ENCODE results near the gene ADO.
"Not testable (repeated sequence)": the region's sequence is repeated elsewhere in the genome, so short reads cannot be mapped to it uniquely, and the experiment has no call there.

The ADO gene

GRCh38 chr10:62804356-62805230 lies at the start of gene ADO:
Gene ADO, plus strand, starts transcription at chr10:62804720. Its CDS starts 340 bp downstream, at chr10:62805060.
- DNase-seq (ENCODE audit: low read depth) = peak; percentile 83

- DNase-seq (ENCODE audit: low read depth) = no peak
Observed at GRCh38 chr10:62754963-62755362, 49.6 kb upstream of the ADO start.

- DNase-seq (ENCODE audit: low read depth) = no peak
Observed at GRCh38 chr10:62755662-62756653, 48.6 kb upstream of the ADO start.

- DNase-seq (ENCODE audit: low read depth) = no peak
Observed at GRCh38 chr10:62759599-62760175, 44.8 kb upstream of the ADO start.

DNA sequence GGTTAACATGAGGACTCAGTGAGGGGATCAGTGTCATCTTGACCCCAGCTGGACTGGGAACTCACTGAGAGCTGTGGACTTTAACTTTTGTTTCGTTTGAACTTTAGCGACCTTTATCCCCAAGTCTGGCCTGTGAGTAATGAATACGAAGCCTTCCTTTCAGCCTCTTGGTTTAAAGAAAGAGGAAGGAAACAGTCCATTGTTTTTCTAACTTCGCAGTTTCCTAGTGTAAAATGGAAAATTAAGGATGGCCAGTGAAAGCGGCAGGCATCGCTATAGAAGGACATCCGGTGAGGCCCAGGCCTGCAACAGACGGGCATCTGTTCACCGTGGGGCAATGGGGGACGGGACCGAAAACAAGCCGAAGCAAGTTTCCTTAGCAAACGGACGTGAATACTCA lies 44.1 kb upstream of the ADO start:
- no peak for DNase-seq (ENCODE audit: low read depth)

DNA sequence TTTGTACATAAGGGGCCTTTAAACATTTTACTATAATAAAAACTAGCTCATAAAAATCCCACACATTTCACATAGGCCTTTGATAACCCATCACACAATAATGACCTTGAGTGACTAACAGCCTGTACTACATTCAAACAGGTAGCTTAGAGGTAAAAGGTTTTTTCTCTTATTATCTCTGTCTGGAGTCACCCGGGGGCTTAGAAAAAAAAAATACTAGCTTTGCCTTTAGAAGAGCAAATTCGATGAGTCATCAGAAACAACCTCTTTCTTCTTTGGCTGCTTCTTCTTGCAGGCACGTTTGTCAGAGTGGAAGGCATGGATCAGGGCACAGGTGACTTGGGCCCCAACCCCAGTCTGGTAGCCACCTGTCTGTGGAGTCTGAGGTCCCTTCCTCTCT lies 43.4 kb upstream of the ADO start:
- peak; percentile 16 for DNase-seq (ENCODE audit: low read depth)

DNA sequence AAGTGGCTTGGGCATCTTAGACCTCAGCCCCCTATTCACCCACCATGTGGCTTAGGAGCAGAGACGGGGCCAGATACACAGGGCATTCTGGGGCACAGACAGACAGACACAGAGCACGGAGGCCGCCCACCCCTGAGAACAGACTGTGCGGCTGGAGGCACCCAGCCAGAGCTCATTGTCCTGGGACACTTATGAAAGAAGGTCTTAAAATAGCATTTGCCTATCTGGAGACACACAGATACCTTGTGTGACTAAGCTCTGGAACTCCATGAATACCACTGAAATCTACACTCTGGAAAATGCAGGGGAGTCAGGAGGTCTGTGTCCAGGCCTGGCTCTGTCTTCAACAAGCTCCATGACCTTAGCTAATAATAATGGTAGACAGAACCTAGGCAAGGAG lies 41.4 kb upstream of the ADO start:
- no peak for DNase-seq (ENCODE audit: low read depth)

GRCh38 chr10:62764011-62764410 lies 40.5 kb upstream of the ADO start:
- DNase-seq (ENCODE audit: low read depth) = no peak

DNA sequence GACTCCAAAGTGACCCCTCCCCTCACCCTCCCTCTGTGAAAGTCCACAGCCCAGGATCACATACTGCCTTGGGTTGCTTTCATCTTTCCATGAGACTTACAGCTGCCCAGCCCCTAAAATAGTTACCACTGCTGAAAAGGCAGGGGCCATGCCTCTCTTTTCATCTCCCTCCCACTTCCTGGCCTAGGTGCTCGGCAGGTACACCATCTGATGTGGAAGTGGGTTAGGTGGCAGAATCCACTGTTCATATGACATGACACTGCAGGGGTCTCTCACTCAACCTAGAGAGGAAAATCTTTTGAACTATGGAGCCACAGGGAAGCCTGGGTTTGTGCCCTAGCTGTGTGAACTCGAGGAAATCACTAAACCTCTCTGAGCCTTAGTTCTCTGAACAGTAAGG lies 38.8 kb upstream of the ADO start:
- DNase-seq (ENCODE audit: low read depth) = no peak

DNA sequence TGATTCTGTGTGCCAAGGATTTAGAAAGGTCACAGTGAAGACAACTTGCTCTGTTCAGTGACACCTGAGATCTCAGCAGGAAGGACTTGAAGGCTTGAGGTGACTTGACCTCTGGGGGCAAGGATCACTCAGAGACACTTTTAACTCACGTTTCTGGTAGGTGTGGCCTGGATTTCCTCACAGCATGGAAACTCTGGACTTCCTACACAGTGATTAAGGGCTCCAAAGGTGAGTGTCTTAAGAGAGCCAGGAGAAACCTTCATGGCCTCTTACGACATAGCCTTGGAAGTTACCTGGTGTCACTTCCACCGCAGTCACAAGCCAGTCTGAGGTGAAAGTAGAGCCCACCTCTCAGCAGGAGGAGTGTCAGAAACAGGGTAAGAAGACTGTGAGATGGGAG lies 38.1 kb upstream of the ADO start:
- DNase-seq (ENCODE audit: low read depth) = no peak

- DNase-seq (ENCODE audit: low read depth) = no peak
Observed at GRCh38 chr10:62769574-62770242, 34.8 kb upstream of the ADO start.

DNA sequence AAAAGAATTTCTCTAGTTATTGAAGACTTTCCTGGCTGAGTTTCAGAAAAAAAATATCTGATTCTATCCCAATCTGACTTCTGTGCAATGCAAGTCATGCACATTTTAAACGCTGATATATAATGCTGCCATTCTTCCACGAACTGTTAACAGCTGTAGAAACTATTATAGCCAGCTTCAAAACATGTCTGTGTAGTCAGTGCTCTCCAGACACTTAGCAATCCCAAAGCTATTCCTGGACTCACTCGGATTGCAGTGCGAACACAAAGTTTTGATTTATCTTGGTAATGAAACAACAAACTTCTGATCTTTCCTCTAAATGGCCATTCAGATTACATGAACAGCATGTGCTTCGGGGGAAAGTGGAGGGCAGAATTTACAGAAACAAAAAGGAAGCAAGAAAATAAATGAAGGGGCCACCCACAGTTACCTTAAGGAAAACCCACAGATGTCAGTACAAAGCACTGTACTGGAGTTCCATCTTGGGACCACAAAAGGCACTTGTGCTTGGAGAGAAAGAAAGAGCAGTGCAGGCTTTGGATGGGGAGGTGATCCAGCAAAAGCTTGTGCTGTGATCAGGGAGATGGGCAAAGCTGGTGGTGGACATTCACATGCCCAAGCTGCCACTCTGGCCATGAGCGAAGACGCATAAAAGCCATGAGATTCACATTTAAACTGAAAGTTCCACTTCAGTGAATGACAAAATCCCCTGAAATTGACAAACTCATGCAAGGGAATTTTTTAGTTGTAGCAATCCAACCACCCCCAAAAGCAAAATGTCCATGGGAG lies 32.1 kb upstream of the ADO start:
- DNase-seq (ENCODE audit: low read depth) = no peak

GRCh38 chr10:62778125-62778524 lies 26.4 kb upstream of the ADO start:
- no peak for DNase-seq (ENCODE audit: low read depth)

GRCh38 chr10:62779487-62780248 lies 24.9 kb upstream of the ADO start:
- DNase-seq (ENCODE audit: low read depth) = peak; percentile 38

DNA sequence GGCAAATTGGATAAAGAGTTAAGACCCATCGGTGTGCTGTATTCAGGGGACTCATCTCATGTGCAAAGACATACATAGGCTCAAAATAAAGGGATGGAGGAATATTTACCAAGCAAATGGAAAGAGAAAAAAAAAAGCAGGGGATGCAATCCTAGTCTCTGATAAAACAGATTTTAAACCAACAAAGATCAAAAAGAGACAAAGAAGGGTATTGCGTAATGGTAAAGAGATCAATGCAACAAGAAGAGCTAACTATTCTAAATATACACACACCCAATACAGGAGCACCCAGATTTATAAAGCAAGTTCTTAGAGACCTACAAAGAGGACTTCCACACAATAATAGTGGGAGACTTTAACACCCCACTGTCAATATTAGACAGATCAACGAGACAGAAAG lies 20.0 kb upstream of the ADO start:
- DNase-seq (ENCODE audit: low read depth) = not testable (repeated sequence)

- not testable (repeated sequence) for DNase-seq (ENCODE audit: low read depth)
Observed at GRCh38 chr10:62788285-62788684, 16.2 kb upstream of the ADO start.

- DNase-seq (ENCODE audit: low read depth) = no peak
Observed at GRCh38 chr10:62788861-62789467, 15.6 kb upstream of the ADO start.

DNA sequence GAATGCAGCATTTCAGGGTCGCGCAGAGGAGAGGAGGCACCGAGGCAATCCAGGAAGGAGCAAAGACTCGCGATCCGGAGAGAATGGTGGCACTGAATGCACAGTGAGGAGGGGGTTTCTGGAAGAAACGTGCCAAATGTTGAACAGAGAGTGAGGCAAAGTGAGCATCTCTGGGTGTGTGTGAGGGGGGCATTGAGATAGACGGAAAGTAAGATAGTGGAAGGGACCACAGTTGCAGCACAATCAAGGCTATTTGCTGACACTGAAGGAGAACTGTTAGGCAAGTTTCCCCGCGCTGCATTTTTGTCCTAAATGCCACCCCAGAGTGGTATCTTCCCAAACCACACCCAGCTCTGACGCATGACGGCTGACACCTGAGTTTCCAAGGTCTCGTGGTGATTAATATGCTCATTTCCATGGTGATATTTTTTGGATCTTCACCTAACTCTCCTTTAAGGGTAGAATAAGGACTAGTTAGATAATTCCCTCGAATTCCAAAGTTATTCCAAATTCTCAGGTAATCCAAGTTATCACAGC lies 14.4 kb upstream of the ADO start:
- no peak for DNase-seq (ENCODE audit: low read depth)

DNA sequence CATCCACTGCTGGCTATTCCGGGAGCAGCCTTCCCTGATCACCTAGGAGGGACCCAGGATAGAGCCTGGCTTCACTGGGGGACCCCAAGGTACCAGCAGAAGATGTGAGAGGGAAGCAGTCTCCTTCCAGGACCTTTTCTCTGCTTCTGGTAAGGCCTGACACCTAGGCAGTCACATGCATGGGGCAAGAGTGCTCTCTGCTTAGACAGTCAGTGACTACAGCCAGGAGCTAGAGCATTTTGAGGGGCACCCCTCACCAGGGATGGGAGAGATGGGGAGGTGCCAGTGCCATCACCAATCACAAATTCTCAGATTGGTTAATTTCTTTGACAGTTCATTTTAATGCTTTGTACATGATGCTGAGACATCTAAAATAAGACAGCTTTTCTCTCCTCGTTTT lies 13.9 kb upstream of the ADO start:
- no peak for DNase-seq (ENCODE audit: low read depth)

- no peak for DNase-seq (ENCODE audit: low read depth)
Observed at GRCh38 chr10:62792261-62792660, 12.3 kb upstream of the ADO start.

Data from ELR (cell line).